Spinal cord (tissue), 10 donors: ENCODE results near the gene REV3L. TPM values are rescaled to one million over a fixed set of nuclear protein-coding genes. Genes with fewer than 3 reads are reported as not detected.

ENCODE experiments used
- DNase-seq, 6 donors: peaks; one replicate each; pipeline versions ENCODE4 v3.0.0 to v3.0.0-alpha.2; 2013 to 2015; ENCODE audit warnings: low spot score in 6 of 6, low read depth in 4 of 6
- H3K27ac ChIP-seq: one replicate; pipeline ENCODE4 v1.5.1; 2013; ENCODE audit warnings: low read depth, low read length, control low read depth
- H3K27me3 ChIP-seq: one replicate; pipeline ENCODE4 v1.6.1; 2013; ENCODE audit warnings: low read length; ENCODE audit not compliant: control insufficient read depth, insufficient read depth
- H3K36me3 ChIP-seq: one replicate; pipeline ENCODE4 v1.6.1; 2013; ENCODE audit warnings: low read length; ENCODE audit not compliant: control insufficient read depth, insufficient read depth
- H3K4me1 ChIP-seq: one replicate; pipeline ENCODE4 v1.6.1; 2013; ENCODE audit warnings: low read length; ENCODE audit not compliant: control insufficient read depth, insufficient read depth
- H3K4me3 ChIP-seq: one replicate; pipeline ENCODE4 v1.5.1; 2013; ENCODE audit warnings: low read depth, low read length, control low read depth
- H3K9me3 ChIP-seq: one replicate; pipeline ENCODE4 v1.6.1; 2013; ENCODE audit warnings: low read length; ENCODE audit not compliant: control insufficient read depth, insufficient read depth
- WGBS: methylation state at CpG from one replicate; pipeline ENCODE4 v1.1.5; 2013; ENCODE audit warnings: missing lambda C conversion rate; ENCODE audit not compliant: insufficient coverage; 5-methylcytosine and 5-hydroxymethylcytosine counted together
- polyA plus RNA-seq, 2 donors: library from polyadenylated mRNA; unstranded; fragments of 120-200 nt; gene quantifications; one replicate each; pipeline ENCODE4 v1.2.1, GENCODE V29; 2013; ENCODE audit not compliant: insufficient read length in 2 of 2
- total RNA-seq, 2 donors: library from RNA; depleted of rRNA in 1 of 2; stranded (reverse); fragments of 120-200 nt in 1 of 2; fragments of >200 nt in 1 of 2; gene quantifications; one replicate each; pipeline versions ENCODE4 v1.2.3 to v1.2.4, GENCODE V29; 2013 to 2014
- donor health status: healthy.

The REV3L gene
- total and polyA plus RNA-seq, 4 donors: 62.0 to 120 (median 97.9) TPM

GRCh38 chr6:111458670-111459232 is 24.3 kb downstream of the REV3L start:
- no peak for DNase-seq
- peaks cover 13% of the 10 kb centered on the region for H3K9me3 ChIP-seq
- no peaks in the 10 kb centered on the region for H3K4me1 ChIP-seq
- no peak overlapping the region for H3K4me3 ChIP-seq
- H3K36me3 ChIP-seq: peaks cover 3% of the 10 kb centered on the region
- no peaks in the 10 kb centered on the region for H3K27me3 ChIP-seq
- H3K27ac ChIP-seq: no peak overlapping the region

GRCh38 chr6:111456208-111456607 is 26.8 kb downstream of the REV3L start:
- no CpG with 5 or more reads among the region's 2 CpGs for WGBS
- no peaks in the 10 kb centered on the region for H3K4me1 ChIP-seq
- H3K27me3 ChIP-seq: no peaks in the 10 kb centered on the region
- peak in 1 of 6 donors; percentile 71 for DNase-seq
- peaks cover 13% of the 10 kb centered on the region for H3K9me3 ChIP-seq
- H3K36me3 ChIP-seq: no peaks in the 10 kb centered on the region
- H3K27ac ChIP-seq: no peak overlapping the region
- H3K4me3 ChIP-seq: no peak overlapping the region

- peak in 1 of 6 donors; percentile 62 for DNase-seq
- Histone ChIP-seq H3K4me3 (no peak overlapping the region), H3K4me1 (no peaks in the 10 kb centered on the region), H3K27me3 (no peaks in the 10 kb centered on the region), H3K36me3 (no peaks in the 10 kb centered on the region), H3K9me3 (no peaks in the 10 kb centered on the region), H3K27ac (no peak overlapping the region)
- WGBS: no CpG with 5 or more reads among the region's 2 CpGs
These were observed 32.4 kb downstream of the REV3L start for GRCh38 chr6:111450636-111451035.

- Histone ChIP-seq H3K27me3 (no peaks in the 10 kb centered on the region), H3K9me3 (no peaks in the 10 kb centered on the region), H3K4me3 (no peak overlapping the region), H3K4me1 (no peaks in the 10 kb centered on the region), H3K36me3 (no peaks in the 10 kb centered on the region), H3K27ac (no peak overlapping the region)
- DNase-seq: no peak
- 88% methylated on average over 4 of the region's 7 CpGs for WGBS
These were observed 32.9 kb downstream of the REV3L start for GRCh38 chr6:111450087-111450486.

GRCh38 chr6:111449129-111449528 is 33.9 kb downstream of the REV3L start:
- H3K9me3 ChIP-seq: no peaks in the 10 kb centered on the region
- no peak overlapping the region for H3K27ac ChIP-seq
- DNase-seq: no peak
- no peaks in the 10 kb centered on the region for H3K27me3 ChIP-seq
- no peaks in the 10 kb centered on the region for H3K36me3 ChIP-seq
- WGBS: 90% methylated on average over 1 of the region's 4 CpGs
- H3K4me3 ChIP-seq: no peak overlapping the region
- H3K4me1 ChIP-seq: no peaks in the 10 kb centered on the region

GRCh38 chr6:111447051-111447450 is 36.0 kb downstream of the REV3L start:
- H3K9me3 ChIP-seq: no peaks in the 10 kb centered on the region
- DNase-seq: no peak
- H3K27me3 ChIP-seq: no peaks in the 10 kb centered on the region
- H3K36me3 ChIP-seq: no peaks in the 10 kb centered on the region
- H3K27ac ChIP-seq: no peak overlapping the region
- H3K4me3 ChIP-seq: no peak overlapping the region
- no peaks in the 10 kb centered on the region for H3K4me1 ChIP-seq
- no CpG with 5 or more reads among the region's 5 CpGs for WGBS

- H3K27me3 ChIP-seq: no peaks in the 10 kb centered on the region
- no peak for DNase-seq
- no peaks in the 10 kb centered on the region for H3K9me3 ChIP-seq
- no peaks in the 10 kb centered on the region for H3K4me1 ChIP-seq
- no peak overlapping the region for H3K4me3 ChIP-seq
- no peaks in the 10 kb centered on the region for H3K36me3 ChIP-seq
- no peak overlapping the region for H3K27ac ChIP-seq
These were observed 37.2 kb downstream of the REV3L start for GRCh38 chr6:111445861-111446267.

GRCh38 chr6:111444794-111445193 is 38.2 kb downstream of the REV3L start:
- Histone ChIP-seq H3K27me3 (no peaks in the 10 kb centered on the region), H3K9me3 (no peaks in the 10 kb centered on the region), H3K4me3 (no peak overlapping the region), H3K36me3 (peaks cover 1% of the 10 kb centered on the region), H3K27ac (no peak overlapping the region), H3K4me1 (no peaks in the 10 kb centered on the region)
- no peak for DNase-seq
- WGBS: no CpG with 5 or more reads among the region's 5 CpGs

- H3K4me3 ChIP-seq: no peak overlapping the region
- H3K4me1 ChIP-seq: no peaks in the 10 kb centered on the region
- no peak overlapping the region for H3K27ac ChIP-seq
- H3K36me3 ChIP-seq: peaks cover 2% of the 10 kb centered on the region
- no peaks in the 10 kb centered on the region for H3K9me3 ChIP-seq
- WGBS: 100% methylated on average over 1 of the region's 5 CpGs
- H3K27me3 ChIP-seq: no peaks in the 10 kb centered on the region
- DNase-seq: no peak
These were observed 41.3 kb downstream of the REV3L start for GRCh38 chr6:111441678-111442243.

GRCh38 chr6:111439171-111439570 is 43.8 kb downstream of the REV3L start:
- Histone ChIP-seq H3K4me3 (no peak overlapping the region), H3K27ac (no peak overlapping the region), H3K4me1 (no peaks in the 10 kb centered on the region), H3K36me3 (peaks cover 2% of the 10 kb centered on the region), H3K9me3 (peaks cover 3% of the 10 kb centered on the region), H3K27me3 (no peaks in the 10 kb centered on the region)
- DNase-seq: no peak
- WGBS: no CpG with 5 or more reads among the region's 4 CpGs
